WTC11 (cell line): Measurements from ENCODE around the gene ARHGAP10. TPM values are rescaled to one million over a fixed set of nuclear protein-coding genes. Genes with fewer than 3 reads are reported as not detected.

ENCODE experiments used
- ATAC-seq: fragments of 200-7000 bp; cut with Tn5 transposase; 2 replicates; pipeline ENCODE4 v1.10.0; 2021; ENCODE audit warnings: mild to moderate bottlenecking, moderate library complexity
- CTCF ChIA-PET: fragments of 300-600 bp; sonication (Branson Sonifier 250); formaldehyde crosslinking; loops from one replicate; lab custom pipeline; 2021; ENCODE audit warnings: antibody characterized with exemption; lab: Charles Lee
- POLR2A ChIA-PET: fragments of 350-600 bp; sonication (Branson Sonifier 250); formaldehyde crosslinking; loops from one replicate; lab custom pipeline; 2021; ENCODE audit warnings: antibody characterized with exemption; lab: Charles Lee
- DNase-seq: peaks from one replicate; pipeline ENCODE4 v3.0.0; 2021; ENCODE audit warnings: low spot score
- H3K27ac Mint-ChIP-seq: 2 replicates; pipeline ENCODE4 v1.8.0; 2021; ENCODE audit warnings: mixed read lengths
- H3K27me3 Mint-ChIP-seq: 2 replicates; pipeline ENCODE4 v1.8.0; 2021; ENCODE audit warnings: low read depth, mild to moderate bottlenecking, moderate library complexity, mixed read lengths
- H3K36me3 Mint-ChIP-seq: 2 replicates; pipeline ENCODE4 v1.8.0; 2021; ENCODE audit warnings: mixed read lengths
- H3K4me1 Mint-ChIP-seq: 2 replicates; pipeline ENCODE4 v1.8.0; 2022; ENCODE audit warnings: mixed read lengths
- H3K4me3 Mint-ChIP-seq: 2 replicates; pipeline ENCODE4 v1.8.0; 2021; ENCODE audit warnings: mild to moderate bottlenecking, moderate library complexity, mixed read lengths
- H3K9me3 Mint-ChIP-seq: 2 replicates; pipeline ENCODE4 v1.8.0; 2021; ENCODE audit warnings: mixed read lengths
- ATF6 ChIP-seq: sonication (generic); formaldehyde crosslinking; IDR thresholded peaks from 2 replicates; pipeline ENCODE4 v1.8.1; 2023; ENCODE audit warnings: mild to moderate bottlenecking, missing genetic modification reagents
- CREB1 ChIP-seq: sonication (generic); formaldehyde crosslinking; IDR thresholded peaks from 2 replicates; pipeline ENCODE4 v1.8.0; 2023; ENCODE audit warnings: mild to moderate bottlenecking, missing genetic modification reagents
- CTCF ChIP-seq: fragments of 200-600 bp; IDR thresholded peaks from 2 replicates; pipeline ENCODE4 v1.8.0; 2022; ENCODE audit warnings: antibody characterized with exemption
- E2F4 ChIP-seq: sonication (generic); formaldehyde crosslinking; IDR thresholded peaks from 2 replicates; pipeline ENCODE4 v1.8.1; 2022; ENCODE audit warnings: low read depth, mild to moderate bottlenecking, moderate library complexity, missing genetic modification reagents, borderline replicate concordance
- ELF4 ChIP-seq: sonication (generic); formaldehyde crosslinking; IDR thresholded peaks from 2 replicates; pipeline ENCODE4 v1.8.1; 2022; ENCODE audit warnings: low read depth, mild to moderate bottlenecking, moderate library complexity, missing genetic modification reagents
- FOXP4 ChIP-seq: sonication (generic); formaldehyde crosslinking; IDR thresholded peaks from 2 replicates; pipeline ENCODE4 v1.8.0; 2022; ENCODE audit warnings: mild to moderate bottlenecking, missing genetic modification reagents
- MLX ChIP-seq: sonication (generic); formaldehyde crosslinking; IDR thresholded peaks from 2 replicates; pipeline ENCODE4 v1.8.1; 2023; ENCODE audit warnings: mild to moderate bottlenecking, missing genetic modification reagents, moderate library complexity
- PREB ChIP-seq: sonication (generic); formaldehyde crosslinking; IDR thresholded peaks from 2 replicates; pipeline ENCODE4 v1.8.1; 2022; ENCODE audit warnings: mild to moderate bottlenecking, missing genetic modification reagents, moderate library complexity, borderline replicate concordance
- SOX15 ChIP-seq: fragments of 250-450 bp; sonication (Bioruptor Pico); IDR thresholded peaks from 2 replicates; pipeline ENCODE4 v1.9.0; 2021; ENCODE audit warnings: mild to moderate bottlenecking
- TEAD4 ChIP-seq: sonication (generic); formaldehyde crosslinking; IDR thresholded peaks from 2 replicates; pipeline ENCODE4 v1.8.0; 2022; ENCODE audit warnings: mild to moderate bottlenecking, missing genetic modification reagents
- USF2 ChIP-seq: sonication (generic); formaldehyde crosslinking; IDR thresholded peaks from 2 replicates; pipeline ENCODE4 v1.8.1; 2023; ENCODE audit warnings: mild to moderate bottlenecking, missing genetic modification reagents, moderate library complexity
- ZNF138 ChIP-seq: sonication (generic); formaldehyde crosslinking; conservative IDR thresholded peaks from 2 replicates; pipeline ENCODE4 v1.8.1; 2022; ENCODE audit warnings: mild to moderate bottlenecking, moderate library complexity, missing genetic modification reagents
- ZNF416 ChIP-seq: fragments of 250-450 bp; sonication (Bioruptor Pico); IDR thresholded peaks from 2 replicates; pipeline ENCODE4 v1.9.0; 2021; ENCODE audit warnings: mild to moderate bottlenecking, inconsistent platforms
- total RNA-seq: library from RNA; stranded (reverse); gene quantifications from 3 replicates; pipeline ENCODE4 v1.2.3, GENCODE V29; 2021

The ARHGAP10 gene
- total RNA-seq, 1 experiment from 2014 or later: 9.6 TPM

- ChIA-PET POLR2A (no interaction called here), CTCF (no interaction called here)
- H3K4me3 Mint-ChIP-seq: no peak overlapping the region
- TF ChIP-seq CREB1 (CRISPR knock-in tag): no peak
- H3K4me1 Mint-ChIP-seq: peaks cover 4% of the 10 kb centered on the region
- DNase-seq (no peak), ATAC-seq (peak; percentile 50)
- no peaks in the 10 kb centered on the region for H3K27me3 Mint-ChIP-seq
- H3K36me3 Mint-ChIP-seq: no peaks in the 10 kb centered on the region
- H3K9me3 Mint-ChIP-seq: no peaks in the 10 kb centered on the region
- H3K27ac Mint-ChIP-seq: no peak overlapping the region
Observed at GRCh38 chr4:147760695-147761094, 28.8 kb downstream of the ARHGAP10 start.

GRCh38 chr4:147761218-147761883, 29.5 kb downstream of the ARHGAP10 start:
- Mint-ChIP-seq H3K4me1 (peaks cover 3% of the 10 kb centered on the region; the same call in 1 of the 2 replicates), H3K9me3 (no peaks in the 10 kb centered on the region), H3K27ac (peak overlapping the region; percentile 7; the same call in 1 of the 2 replicates), H3K4me3 (no peak overlapping the region), H3K36me3 (no peaks in the 10 kb centered on the region), H3K27me3 (no peaks in the 10 kb centered on the region)
- CTCF ChIA-PET: no interaction called here
- no peak for DNase-seq
- no peak for TF ChIP-seq CREB1 (CRISPR knock-in tag)
- POLR2A ChIA-PET: no interaction called here
- ATAC-seq: no peak

GRCh38 chr4:147764337-147764736, 32.4 kb downstream of the ARHGAP10 start:
- ChIA-PET CTCF (no interaction called here), POLR2A (no interaction called here)
- DNase-seq: no peak
- Mint-ChIP-seq H3K4me1 (no peaks in the 10 kb centered on the region), H3K4me3 (no peak overlapping the region), H3K27me3 (no peaks in the 10 kb centered on the region), H3K27ac (no peak overlapping the region), H3K36me3 (no peaks in the 10 kb centered on the region), H3K9me3 (no peaks in the 10 kb centered on the region)
- ATAC-seq: no peak
- no peak for TF ChIP-seq ZNF416
- no peak for TF ChIP-seq SOX15 (CRISPR knock-in tag)
- TF ChIP-seq MLX (CRISPR knock-in tag): no peak

- Mint-ChIP-seq H3K9me3 (no peaks in the 10 kb centered on the region), H3K4me1 (no peaks in the 10 kb centered on the region)
- CTCF ChIA-PET: interaction anchor here (1.7 kb wide), 1 partner anchor 102 kb away, joined by 4 read pairs; no protein-coding TSS in a partner anchor
- ATAC-seq: no peak
- TF ChIP-seq E2F4: no peak
- TF ChIP-seq ELF4 (CRISPR knock-in tag): no peak
- TF ChIP-seq, all 79 proteins: peak for 0
- Mint-ChIP-seq H3K27ac (no peak overlapping the region), H3K36me3 (no peaks in the 10 kb centered on the region), H3K4me3 (no peak overlapping the region), H3K27me3 (no peaks in the 10 kb centered on the region)
- POLR2A ChIA-PET: no interaction called here
- no peak for DNase-seq
Observed at GRCh38 chr4:147765121-147765529, 33.2 kb downstream of the ARHGAP10 start.

- no peaks in the 10 kb centered on the region for H3K9me3 Mint-ChIP-seq
- H3K4me1 Mint-ChIP-seq: peaks cover 8% of the 10 kb centered on the region
- no peak for ATAC-seq
- CTCF ChIA-PET: no interaction called here
- DNase-seq: no peak
- H3K27ac Mint-ChIP-seq: no peak overlapping the region
- no peak overlapping the region for H3K4me3 Mint-ChIP-seq
- no peaks in the 10 kb centered on the region for H3K27me3 Mint-ChIP-seq
- no peaks in the 10 kb centered on the region for H3K36me3 Mint-ChIP-seq
- TF ChIP-seq ZNF416 (no peak), ZNF138 (no peak), USF2 (no peak), PREB (CRISPR knock-in tag) (no peak), FOXP4 (CRISPR knock-in tag) (no peak), TEAD4 (CRISPR knock-in tag) (no peak), CTCF (no peak), ATF6 (CRISPR knock-in tag) (no peak)
- TF ChIP-seq, all 79 proteins: peak for 0
- POLR2A ChIA-PET: no interaction called here
Observed at GRCh38 chr4:147768113-147768512, 36.2 kb downstream of the ARHGAP10 start.
